PC-3 (cell line): Measurements from ENCODE around the gene MYH11. TPM values are rescaled to one million over a fixed set of nuclear protein-coding genes. Genes with fewer than 3 reads are reported as not detected.

Experiments
- ATAC-seq: fragments of 200-7000 bp; cut with Tn5 transposase; 2 replicates; pipeline ENCODE4 v1.9.1; 2020; ENCODE audit warnings: mild to moderate bottlenecking, moderate library complexity
- BruUV-seq: library from RNA; stranded (reverse); fragments of 400-500 nt; replicated peaks from 2 replicates; lab custom pipeline; 2021; lab: Mats Ljungman, UMichigan
- CTCF ChIA-PET: fragments of 300-600 bp; sonication (Branson Sonifier 250); formaldehyde crosslinking; loops from one replicate; lab custom pipeline; 2022; ENCODE audit warnings: antibody characterized with exemption; lab: Charles Lee
- POLR2A ChIA-PET: fragments of 300-600 bp; sonication (Branson Sonifier 250); formaldehyde crosslinking; loops from one replicate; lab custom pipeline; 2022; ENCODE audit warnings: antibody characterized with exemption; ENCODE audit not compliant: unreplicated experiment; lab: Charles Lee
- DNase-seq: peaks from one replicate; pipeline ENCODE4 v3.0.0-alpha.2; 2015
- H2AFZ ChIP-seq: fragments of 300-600 bp; sonication (generic); 2 replicates; pipeline ENCODE4 v1.6.0; 2016; ENCODE audit warnings: antibody characterized with exemption, low read length
- H3F3A ChIP-seq: fragments of 300-600 bp; sonication (generic); one replicate; pipeline ENCODE4 v1.6.0; 2017; ENCODE audit warnings: antibody characterized with exemption, low read length, control low read depth, mild to moderate bottlenecking; ENCODE audit not compliant: unreplicated experiment
- H3K27ac ChIP-seq: fragments of 300-600 bp; sonication (generic); 2 replicates; pipeline ENCODE4 v1.5.1; 2016; ENCODE audit warnings: mild to moderate bottlenecking, low read length
- H3K27me3 ChIP-seq: fragments of 300-600 bp; sonication (generic); 2 replicates; pipeline ENCODE4 v1.6.1; 2016; ENCODE audit warnings: low read length, mixed read lengths
- H3K36me3 ChIP-seq: fragments of 300-600 bp; sonication (generic); 2 replicates; pipeline ENCODE4 v1.6.1; 2016; ENCODE audit warnings: low read depth, mixed run types, low read length, mixed read lengths
- H3K4me1 ChIP-seq: fragments of 300-600 bp; sonication (generic); 2 replicates; pipeline ENCODE4 v1.5.1; 2016; ENCODE audit warnings: low read length; ENCODE audit not compliant: insufficient read depth
- H3K4me2 ChIP-seq: fragments of 300-600 bp; sonication (generic); 2 replicates; pipeline ENCODE4 v1.6.0; 2016; ENCODE audit warnings: low read length
- H3K4me3 ChIP-seq: fragments of 300-600 bp; sonication (generic); 2 replicates; pipeline ENCODE4 v1.5.1; 2016; ENCODE audit warnings: mild to moderate bottlenecking, low read length, mixed read lengths
- H3K79me2 ChIP-seq: fragments of 300-600 bp; sonication (generic); 2 replicates; pipeline ENCODE4 v1.6.1; 2017; ENCODE audit warnings: low read length, mixed read lengths
- H3K9ac ChIP-seq: fragments of 300-600 bp; sonication (generic); 2 replicates; pipeline ENCODE4 v1.6.0; 2016; ENCODE audit warnings: mild to moderate bottlenecking, low read length
- H3K9me2 ChIP-seq: fragments of 300-600 bp; sonication (generic); replicated peaks from 2 replicates; pipeline ENCODE4 v1.6.1; 2016; ENCODE audit warnings: mixed run types, low read length, mixed read lengths
- H3K9me3 ChIP-seq: fragments of 300-600 bp; sonication (generic); 2 replicates; pipeline ENCODE4 v1.6.1; 2016; ENCODE audit warnings: low read length, mixed read lengths
- H4K20me1 ChIP-seq: fragments of 300-600 bp; sonication (generic); 2 replicates; pipeline ENCODE4 v1.6.1; 2016; ENCODE audit warnings: low read length, mixed read lengths
- EZH2 ChIP-seq: fragments of 300-600 bp; sonication (generic); IDR thresholded peaks from one replicate; pipeline ENCODE4 v1.6.1; 2017; ENCODE audit warnings: antibody characterized with exemption, mild to moderate bottlenecking, low read length; ENCODE audit not compliant: unreplicated experiment
- EZH2phosphoT487 ChIP-seq: fragments of 300-600 bp; sonication (generic); IDR thresholded peaks from 2 replicates; pipeline ENCODE4 v1.6.1; 2018; ENCODE audit warnings: mild to moderate bottlenecking, antibody characterized with exemption, low read length, borderline replicate concordance
- intact Hi-C: fragments of 100-400 bp; cut with micrococcal nuclease; formaldehyde crosslinking; loops from 2 replicates; pipeline ENCODE4 v1.9.0; 2023
- total RNA-seq: library from RNA; depleted of rRNA; stranded (reverse); fragments of >200 nt; gene quantifications from 2 replicates; pipeline ENCODE4 v1.2.3, GENCODE V29; 2014
- TF ChIP-seq, protein P1 (sequence below): fragments of 300-600 bp; sonication (generic); conservative IDR thresholded peaks from 2 replicates; pipeline ENCODE4 v1.5.1; 2017; ENCODE audit warnings: antibody characterized with exemption, low read depth, mild to moderate bottlenecking, low read length

MYH11 gene
- total RNA-seq, 1 experiment from 2014 or later = not detected

GRCh38 chr16:15721018-15721417, 135.8 kb downstream of the MYH11 start:
- no peaks in the 10 kb centered on the region for H3K27me3 ChIP-seq
- intact Hi-C loops = no loop called here
- DNase-seq (no peak), ATAC-seq (no peak)
- no peak overlapping the region for H2AFZ ChIP-seq
- H3K9me3 ChIP-seq = no peaks in the 10 kb centered on the region
- no peak overlapping the region for H3K9ac ChIP-seq
- no peak overlapping the region for H3K27ac ChIP-seq
- H3K36me3 ChIP-seq = no peaks in the 10 kb centered on the region
- POLR2A ChIA-PET = no interaction called here
- H3K9me2 ChIP-seq = no peaks in the 10 kb centered on the region
- no peaks in the 10 kb centered on the region for H4K20me1 ChIP-seq
- no peaks in the 10 kb centered on the region for H3K4me1 ChIP-seq
- H3K79me2 ChIP-seq = no peaks in the 10 kb centered on the region
- CTCF ChIA-PET = no interaction called here
- H3F3A ChIP-seq = no peaks in the 10 kb centered on the region
- H3K4me2 ChIP-seq = no peak overlapping the region
- TF ChIP-seq EZH2 (no peak), EZH2phosphoT487 (no peak)
- TF ChIP-seq, protein P1, sequence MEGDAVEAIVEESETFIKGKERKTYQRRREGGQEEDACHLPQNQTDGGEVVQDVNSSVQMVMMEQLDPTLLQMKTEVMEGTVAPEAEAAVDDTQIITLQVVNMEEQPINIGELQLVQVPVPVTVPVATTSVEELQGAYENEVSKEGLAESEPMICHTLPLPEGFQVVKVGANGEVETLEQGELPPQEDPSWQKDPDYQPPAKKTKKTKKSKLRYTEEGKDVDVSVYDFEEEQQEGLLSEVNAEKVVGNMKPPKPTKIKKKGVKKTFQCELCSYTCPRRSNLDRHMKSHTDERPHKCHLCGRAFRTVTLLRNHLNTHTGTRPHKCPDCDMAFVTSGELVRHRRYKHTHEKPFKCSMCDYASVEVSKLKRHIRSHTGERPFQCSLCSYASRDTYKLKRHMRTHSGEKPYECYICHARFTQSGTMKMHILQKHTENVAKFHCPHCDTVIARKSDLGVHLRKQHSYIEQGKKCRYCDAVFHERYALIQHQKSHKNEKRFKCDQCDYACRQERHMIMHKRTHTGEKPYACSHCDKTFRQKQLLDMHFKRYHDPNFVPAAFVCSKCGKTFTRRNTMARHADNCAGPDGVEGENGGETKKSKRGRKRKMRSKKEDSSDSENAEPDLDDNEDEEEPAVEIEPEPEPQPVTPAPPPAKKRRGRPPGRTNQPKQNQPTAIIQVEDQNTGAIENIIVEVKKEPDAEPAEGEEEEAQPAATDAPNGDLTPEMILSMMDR = no peak
- BruUV-seq = no TSS peak
- H3K4me3 ChIP-seq = no peak overlapping the region

DNA sequence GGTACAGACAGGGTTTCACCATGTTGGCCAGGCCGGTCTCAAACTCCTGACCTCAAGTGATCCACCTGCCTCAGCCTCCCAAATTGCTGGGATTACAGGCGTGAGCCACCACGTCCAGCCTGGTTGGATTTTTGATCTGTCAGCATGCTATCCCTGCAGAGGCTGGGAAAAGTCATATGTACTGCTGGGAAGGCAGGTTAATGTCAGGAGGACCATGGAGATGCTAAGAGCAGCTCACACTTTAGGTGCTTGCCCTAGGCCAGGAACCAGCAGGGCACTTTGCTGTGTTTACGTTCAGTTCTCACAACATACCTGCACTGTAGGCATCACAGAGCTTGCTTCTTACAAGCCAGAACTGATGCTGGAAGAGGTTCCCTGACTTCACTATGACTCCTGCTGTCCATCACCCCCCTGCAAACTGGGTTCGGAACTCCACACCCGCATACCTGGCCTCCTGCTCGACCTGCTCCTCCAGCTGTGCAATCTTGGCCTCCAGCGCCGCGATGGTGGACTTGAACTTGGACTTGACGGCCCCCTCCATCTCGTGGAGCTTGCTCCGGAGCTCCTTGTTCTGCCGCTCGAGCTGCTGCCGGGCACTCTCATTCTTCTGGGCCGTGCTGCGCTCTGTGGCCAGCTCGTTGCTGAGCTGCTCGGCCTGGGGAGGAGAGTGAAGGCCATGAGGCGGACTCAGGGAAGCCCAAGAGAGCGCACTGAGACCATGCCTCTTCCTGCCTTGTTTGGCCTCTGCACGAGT, 140.0 kb downstream of the MYH11 start:
- H3K4me1 ChIP-seq = no peaks in the 10 kb centered on the region
- no peaks in the 10 kb centered on the region for H3K9me2 ChIP-seq
- intact Hi-C loops = no loop called here
- H3F3A ChIP-seq = no peaks in the 10 kb centered on the region
- H3K36me3 ChIP-seq = no peaks in the 10 kb centered on the region
- no peaks in the 10 kb centered on the region for H4K20me1 ChIP-seq
- no peak overlapping the region for H2AFZ ChIP-seq
- ChIA-PET CTCF (no interaction called here), POLR2A (no interaction called here)
- TF ChIP-seq EZH2 = no peak
- TF ChIP-seq, protein P1 = no peak
- TF ChIP-seq EZH2phosphoT487 = no peak
- no TSS peak for BruUV-seq
- H3K4me3 ChIP-seq = no peak overlapping the region
- H3K4me2 ChIP-seq = no peak overlapping the region
- H3K27ac ChIP-seq = no peak overlapping the region
- DNase-seq (no peak), ATAC-seq (no peak)
- H3K9ac ChIP-seq = no peak overlapping the region
- H3K9me3 ChIP-seq = no peaks in the 10 kb centered on the region
- H3K79me2 ChIP-seq = no peaks in the 10 kb centered on the region
- no peaks in the 10 kb centered on the region for H3K27me3 ChIP-seq

DNA sequence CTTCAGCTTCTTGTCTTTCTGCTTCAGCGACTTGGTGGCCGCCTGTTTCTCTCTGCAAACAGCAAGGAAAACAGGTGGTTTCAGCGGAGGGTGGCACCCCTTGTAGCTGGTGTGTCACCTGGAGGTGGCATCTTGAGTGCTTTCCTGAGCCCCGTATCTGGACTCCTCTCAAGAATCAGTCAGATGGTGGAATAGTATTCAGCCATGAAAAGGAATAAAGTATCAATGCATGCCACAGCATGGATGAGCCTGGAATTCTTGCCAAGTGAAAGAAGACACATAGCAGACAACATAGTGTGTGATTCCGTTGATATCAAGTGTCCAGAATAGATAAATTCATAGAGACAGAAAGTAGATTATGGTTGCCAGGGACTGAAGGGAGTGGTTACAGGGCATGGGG, 141.6 kb downstream of the MYH11 start:
- H2AFZ ChIP-seq = no peak overlapping the region
- no TSS peak for BruUV-seq
- H3K36me3 ChIP-seq = no peaks in the 10 kb centered on the region

More for the DNA sequence above, 141.6 kb downstream of the MYH11 start:
- no peaks in the 10 kb centered on the region for H3K4me1 ChIP-seq
- CTCF ChIA-PET = no interaction called here
- POLR2A ChIA-PET = no interaction called here
- no peak overlapping the region for H3K27ac ChIP-seq
- H3K9me2 ChIP-seq = no peaks in the 10 kb centered on the region
- no peak overlapping the region for H3K9ac ChIP-seq
- H3K79me2 ChIP-seq = no peaks in the 10 kb centered on the region
- no peak overlapping the region for H3K4me3 ChIP-seq
- TF ChIP-seq, protein P1 = no peak
- TF ChIP-seq EZH2phosphoT487 = no peak
- no peak for TF ChIP-seq EZH2
- no peaks in the 10 kb centered on the region for H3F3A ChIP-seq
- intact Hi-C loops = no loop called here
- no peaks in the 10 kb centered on the region for H3K27me3 ChIP-seq
- no peaks in the 10 kb centered on the region for H4K20me1 ChIP-seq
- H3K4me2 ChIP-seq = no peak overlapping the region
- no peak for ATAC-seq
- DNase-seq = no peak
- H3K9me3 ChIP-seq = no peaks in the 10 kb centered on the region
